Measurements from ENCODE around the gene GALNT16.
"Not testable (repeated sequence)": the region's sequence is repeated elsewhere in the genome, so short reads cannot be mapped to it uniquely, and the experiment has no call there.

GALNT16 gene

DNA sequence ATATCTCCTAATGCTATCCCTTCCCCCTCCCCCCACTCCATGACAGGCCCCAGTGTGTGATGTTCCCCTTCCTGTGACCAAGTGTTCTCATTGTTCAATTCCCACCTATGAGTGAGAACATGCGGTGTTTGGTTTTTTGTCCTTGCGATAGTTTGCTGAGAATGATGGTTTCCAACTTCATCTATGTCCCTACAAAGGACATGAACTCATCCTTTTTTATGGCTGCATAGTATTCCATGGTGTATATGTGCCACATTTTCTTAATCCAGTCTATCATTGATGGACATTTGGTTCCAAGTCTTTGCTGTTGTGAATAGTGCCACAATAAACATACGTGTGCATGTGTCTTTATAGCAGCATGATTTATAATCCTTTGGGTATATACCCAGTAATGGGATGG, 42.3 kb upstream of the GALNT16 start:
- ATAC-seq: not testable (repeated sequence)

DNA sequence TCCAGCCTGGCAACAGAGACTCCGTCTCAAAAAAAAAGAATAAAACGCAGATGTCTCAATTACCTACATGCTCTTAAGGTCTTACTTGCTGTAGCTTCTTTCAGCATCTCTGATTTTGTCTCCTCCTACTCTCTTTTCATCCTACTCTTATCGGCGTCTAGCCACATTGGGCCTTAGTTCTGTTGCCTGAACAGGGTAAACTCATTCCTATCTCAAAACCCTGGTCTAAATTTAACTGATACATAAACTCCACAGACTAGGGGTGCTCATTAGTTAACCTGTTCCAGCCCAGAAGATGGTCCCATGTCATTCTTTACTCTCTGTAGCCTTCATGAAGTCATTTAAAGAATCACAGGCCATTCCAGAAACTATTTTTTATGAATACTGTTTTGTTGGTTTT, 35.0 kb upstream of the GALNT16 start:
- TF ChIP-seq ARNTL (CRISPR knock-in tag; IDR thresholded peaks at IDR 0.05; ENCODE audit: borderline replicate concordance, low read depth): no peak
- TF ChIP-seq ZNF70 (CRISPR knock-in tag; IDR thresholded peaks at IDR 0.05): no peak
- TF ChIP-seq CSDC2 (CRISPR knock-in tag; IDR thresholded peaks at IDR 0.05): no peak
- ATAC-seq: no peak

DNA sequence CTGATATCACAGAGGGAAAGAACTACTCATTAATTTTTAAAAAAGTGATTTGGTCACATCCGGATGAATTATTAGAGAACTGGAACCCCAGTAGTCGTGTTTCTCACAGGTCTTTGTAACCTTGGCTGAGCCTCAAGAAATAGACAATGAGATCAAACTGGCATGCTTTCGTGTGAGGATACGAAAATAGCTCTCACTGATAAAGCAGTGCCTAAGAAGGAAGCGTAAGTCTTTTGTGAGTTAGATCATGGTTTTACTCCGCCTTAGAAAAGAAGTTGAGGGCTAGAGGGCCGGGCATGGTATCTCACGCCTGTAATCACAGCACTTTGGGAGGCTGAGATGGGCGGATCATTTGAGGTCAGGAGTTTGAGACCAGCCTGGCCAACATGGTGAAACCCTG, 33.8 kb upstream of the GALNT16 start:
- ATAC-seq: no peak
- TF ChIP-seq TCF4 (CRISPR knock-in tag; IDR thresholded peaks at IDR 0.05; ENCODE audit: borderline replicate concordance): no peak
- TF ChIP-seq, protein P1, sequence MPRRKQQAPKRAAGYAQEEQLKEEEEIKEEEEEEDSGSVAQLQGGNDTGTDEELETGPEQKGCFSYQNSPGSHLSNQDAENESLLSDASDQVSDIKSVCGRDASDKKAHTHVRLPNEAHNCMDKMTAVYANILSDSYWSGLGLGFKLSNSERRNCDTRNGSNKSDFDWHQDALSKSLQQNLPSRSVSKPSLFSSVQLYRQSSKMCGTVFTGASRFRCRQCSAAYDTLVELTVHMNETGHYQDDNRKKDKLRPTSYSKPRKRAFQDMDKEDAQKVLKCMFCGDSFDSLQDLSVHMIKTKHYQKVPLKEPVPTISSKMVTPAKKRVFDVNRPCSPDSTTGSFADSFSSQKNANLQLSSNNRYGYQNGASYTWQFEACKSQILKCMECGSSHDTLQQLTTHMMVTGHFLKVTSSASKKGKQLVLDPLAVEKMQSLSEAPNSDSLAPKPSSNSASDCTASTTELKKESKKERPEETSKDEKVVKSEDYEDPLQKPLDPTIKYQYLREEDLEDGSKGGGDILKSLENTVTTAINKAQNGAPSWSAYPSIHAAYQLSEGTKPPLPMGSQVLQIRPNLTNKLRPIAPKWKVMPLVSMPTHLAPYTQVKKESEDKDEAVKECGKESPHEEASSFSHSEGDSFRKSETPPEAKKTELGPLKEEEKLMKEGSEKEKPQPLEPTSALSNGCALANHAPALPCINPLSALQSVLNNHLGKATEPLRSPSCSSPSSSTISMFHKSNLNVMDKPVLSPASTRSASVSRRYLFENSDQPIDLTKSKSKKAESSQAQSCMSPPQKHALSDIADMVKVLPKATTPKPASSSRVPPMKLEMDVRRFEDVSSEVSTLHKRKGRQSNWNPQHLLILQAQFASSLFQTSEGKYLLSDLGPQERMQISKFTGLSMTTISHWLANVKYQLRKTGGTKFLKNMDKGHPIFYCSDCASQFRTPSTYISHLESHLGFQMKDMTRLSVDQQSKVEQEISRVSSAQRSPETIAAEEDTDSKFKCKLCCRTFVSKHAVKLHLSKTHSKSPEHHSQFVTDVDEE (CRISPR knock-in tag; IDR thresholded peaks at IDR 0.05): no peak
- TF ChIP-seq BACH2 (CRISPR knock-in tag; IDR thresholded peaks at IDR 0.05; ENCODE audit: borderline replicate concordance): no peak
- no peak for TF ChIP-seq GLIS3 (CRISPR knock-in tag; IDR thresholded peaks at IDR 0.05)
- TF ChIP-seq CSDC2 (CRISPR knock-in tag; IDR thresholded peaks at IDR 0.05): no peak
- TF ChIP-seq TOX (CRISPR knock-in tag; IDR thresholded peaks at IDR 0.05; ENCODE audit: borderline replicate concordance): no peak
- no peak for TF ChIP-seq ESRRG (CRISPR knock-in tag; IDR thresholded peaks at IDR 0.05)
- TF ChIP-seq, protein P2, sequence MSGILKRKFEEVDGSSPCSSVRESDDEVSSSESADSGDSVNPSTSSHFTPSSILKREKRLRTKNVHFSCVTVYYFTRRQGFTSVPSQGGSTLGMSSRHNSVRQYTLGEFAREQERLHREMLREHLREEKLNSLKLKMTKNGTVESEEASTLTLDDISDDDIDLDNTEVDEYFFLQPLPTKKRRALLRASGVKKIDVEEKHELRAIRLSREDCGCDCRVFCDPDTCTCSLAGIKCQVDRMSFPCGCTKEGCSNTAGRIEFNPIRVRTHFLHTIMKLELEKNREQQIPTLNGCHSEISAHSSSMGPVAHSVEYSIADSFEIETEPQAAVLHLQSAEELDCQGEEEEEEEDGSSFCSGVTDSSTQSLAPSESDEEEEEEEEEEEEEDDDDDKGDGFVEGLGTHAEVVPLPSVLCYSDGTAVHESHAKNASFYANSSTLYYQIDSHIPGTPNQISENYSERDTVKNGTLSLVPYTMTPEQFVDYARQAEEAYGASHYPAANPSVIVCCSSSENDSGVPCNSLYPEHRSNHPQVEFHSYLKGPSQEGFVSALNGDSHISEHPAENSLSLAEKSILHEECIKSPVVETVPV (CRISPR knock-in tag; IDR thresholded peaks at IDR 0.05): no peak
- TF ChIP-seq SNAI2 (CRISPR knock-in tag; IDR thresholded peaks at IDR 0.05): no peak

DNA sequence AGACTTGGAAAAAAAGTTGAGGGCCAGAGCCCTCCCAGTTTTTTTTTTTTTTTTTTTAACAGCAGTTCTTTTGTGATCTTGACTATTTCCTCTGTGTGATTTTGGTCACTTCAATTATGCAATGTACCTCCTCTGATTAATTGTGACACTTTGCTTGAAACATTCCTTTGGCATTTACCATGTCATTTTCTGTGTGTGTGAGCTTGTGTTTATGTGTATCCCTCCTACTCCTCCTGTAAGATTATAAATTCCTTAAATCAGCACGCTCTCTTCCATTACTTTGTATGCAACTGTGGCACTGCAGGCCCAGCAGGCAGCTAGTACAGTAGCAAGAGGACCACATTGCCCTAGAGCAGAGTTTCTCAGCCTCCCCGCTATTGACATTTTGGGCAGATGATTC, 33.2 kb upstream of the GALNT16 start:
- ATAC-seq: no peak
- TF ChIP-seq ZC3H10 (CRISPR knock-in tag; IDR thresholded peaks at IDR 0.05) (no peak), TOX (CRISPR knock-in tag; IDR thresholded peaks at IDR 0.05; ENCODE audit: borderline replicate concordance) (no peak), SNAI2 (CRISPR knock-in tag; IDR thresholded peaks at IDR 0.05) (no peak), OSR1 (CRISPR knock-in tag; IDR thresholded peaks at IDR 0.05) (no peak), ZNF70 (CRISPR knock-in tag; IDR thresholded peaks at IDR 0.05) (no peak), ZNF8 (CRISPR knock-in tag; IDR thresholded peaks at IDR 0.05) (no peak), ESRRG (CRISPR knock-in tag; IDR thresholded peaks at IDR 0.05) (no peak), ZFP3 (CRISPR knock-in tag; IDR thresholded peaks at IDR 0.05) (no peak), ZFP30 (CRISPR knock-in tag; IDR thresholded peaks at IDR 0.05) (no peak), ZNF565 (CRISPR knock-in tag; conservative IDR thresholded peaks at IDR 0.05; ENCODE audit: low read depth) (no peak), ISL1 (CRISPR knock-in tag; IDR thresholded peaks at IDR 0.05) (no peak), TCF4 (CRISPR knock-in tag; IDR thresholded peaks at IDR 0.05; ENCODE audit: borderline replicate concordance) (no peak)
- TF ChIP-seq, protein P3, sequence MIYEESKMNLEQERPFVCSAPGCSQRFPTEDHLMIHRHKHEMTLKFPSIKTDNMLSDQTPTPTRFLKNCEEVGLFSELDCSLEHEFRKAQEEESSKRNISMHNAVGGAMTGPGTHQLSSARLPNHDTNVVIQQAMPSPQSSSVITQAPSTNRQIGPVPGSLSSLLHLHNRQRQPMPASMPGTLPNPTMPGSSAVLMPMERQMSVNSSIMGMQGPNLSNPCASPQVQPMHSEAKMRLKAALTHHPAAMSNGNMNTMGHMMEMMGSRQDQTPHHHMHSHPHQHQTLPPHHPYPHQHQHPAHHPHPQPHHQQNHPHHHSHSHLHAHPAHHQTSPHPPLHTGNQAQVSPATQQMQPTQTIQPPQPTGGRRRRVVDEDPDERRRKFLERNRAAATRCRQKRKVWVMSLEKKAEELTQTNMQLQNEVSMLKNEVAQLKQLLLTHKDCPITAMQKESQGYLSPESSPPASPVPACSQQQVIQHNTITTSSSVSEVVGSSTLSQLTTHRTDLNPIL (CRISPR knock-in tag; IDR thresholded peaks at IDR 0.05; ENCODE audit: low read depth): no peak
- TF ChIP-seq, protein P4, sequence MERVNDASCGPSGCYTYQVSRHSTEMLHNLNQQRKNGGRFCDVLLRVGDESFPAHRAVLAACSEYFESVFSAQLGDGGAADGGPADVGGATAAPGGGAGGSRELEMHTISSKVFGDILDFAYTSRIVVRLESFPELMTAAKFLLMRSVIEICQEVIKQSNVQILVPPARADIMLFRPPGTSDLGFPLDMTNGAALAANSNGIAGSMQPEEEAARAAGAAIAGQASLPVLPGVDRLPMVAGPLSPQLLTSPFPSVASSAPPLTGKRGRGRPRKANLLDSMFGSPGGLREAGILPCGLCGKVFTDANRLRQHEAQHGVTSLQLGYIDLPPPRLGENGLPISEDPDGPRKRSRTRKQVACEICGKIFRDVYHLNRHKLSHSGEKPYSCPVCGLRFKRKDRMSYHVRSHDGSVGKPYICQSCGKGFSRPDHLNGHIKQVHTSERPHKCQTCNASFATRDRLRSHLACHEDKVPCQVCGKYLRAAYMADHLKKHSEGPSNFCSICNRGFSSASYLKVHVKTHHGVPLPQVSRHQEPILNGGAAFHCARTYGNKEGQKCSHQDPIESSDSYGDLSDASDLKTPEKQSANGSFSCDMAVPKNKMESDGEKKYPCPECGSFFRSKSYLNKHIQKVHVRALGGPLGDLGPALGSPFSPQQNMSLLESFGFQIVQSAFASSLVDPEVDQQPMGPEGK (CRISPR knock-in tag; IDR thresholded peaks at IDR 0.05; ENCODE audit: borderline replicate concordance): no peak
- TF ChIP-seq, protein P2 (CRISPR knock-in tag; IDR thresholded peaks at IDR 0.05): no peak
- TF ChIP-seq, protein P5, sequence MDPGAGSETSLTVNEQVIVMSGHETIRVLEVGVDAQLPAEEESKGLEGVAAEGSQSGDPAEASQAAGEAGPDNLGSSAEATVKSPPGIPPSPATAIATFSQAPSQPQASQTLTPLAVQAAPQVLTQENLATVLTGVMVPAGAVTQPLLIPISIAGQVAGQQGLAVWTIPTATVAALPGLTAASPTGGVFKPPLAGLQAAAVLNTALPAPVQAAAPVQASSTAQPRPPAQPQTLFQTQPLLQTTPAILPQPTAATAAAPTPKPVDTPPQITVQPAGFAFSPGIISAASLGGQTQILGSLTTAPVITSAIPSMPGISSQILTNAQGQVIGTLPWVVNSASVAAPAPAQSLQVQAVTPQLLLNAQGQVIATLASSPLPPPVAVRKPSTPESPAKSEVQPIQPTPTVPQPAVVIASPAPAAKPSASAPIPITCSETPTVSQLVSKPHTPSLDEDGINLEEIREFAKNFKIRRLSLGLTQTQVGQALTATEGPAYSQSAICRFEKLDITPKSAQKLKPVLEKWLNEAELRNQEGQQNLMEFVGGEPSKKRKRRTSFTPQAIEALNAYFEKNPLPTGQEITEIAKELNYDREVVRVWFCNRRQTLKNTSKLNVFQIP (CRISPR knock-in tag; IDR thresholded peaks at IDR 0.05; ENCODE audit: borderline replicate concordance, low read depth): no peak

All from SK-N-SH treated with all-trans-retinoic acid at 6 μM for 48 hours (cell line).